ENCODE measurements around the gene NR1H3. TPM values are rescaled to one million over a fixed set of nuclear protein-coding genes. Genes with fewer than 3 reads are reported as not detected.

The NR1H3 gene
- total RNA-seq, 1 experiment from 2014 or later, result 44.8 TPM

- H3K27me3 ChIP-seq (replicated peaks; ENCODE audit: control insufficient read depth, insufficient read depth, low read length), result no peaks in the 10 kb centered on the region
- peaks cover 16% of the 10 kb centered on the region for H3K4me1 Mint-ChIP-seq (ENCODE audit: low read depth, unreplicated experiment)
- H3K4me3 Mint-ChIP-seq (ENCODE audit: unreplicated experiment), result peak overlapping the region; percentile 24
- H3K36me3 ChIP-seq (ENCODE audit: control insufficient read depth, insufficient read depth, low read length), result peaks cover 1% of the 10 kb centered on the region; the same call in 1 of the 2 replicates
- no peak for TF ChIP-seq CTCF (IDR thresholded peaks at IDR 0.05; ENCODE audit: insufficient read depth in 1 of 2, low read depth in 1 of 2, low read length in 1 of 2, severe bottlenecking in 1 of 2, unreplicated experiment in 1 of 2)
- H3K4me3 ChIP-seq (ENCODE audit: low read depth, low read length), result no peak overlapping the region
- H3K36me3 Mint-ChIP-seq (ENCODE audit: insufficient read depth, unreplicated experiment), result peaks cover 6% of the 10 kb centered on the region
- peaks cover 17% of the 10 kb centered on the region for H3K4me1 ChIP-seq
- ChIA-PET POLR2A (no interaction called here), CTCF (no interaction called here)
- intact Hi-C loops (cut with micrococcal nuclease; ENCODE audit: unreplicated experiment), result no loop called here
- DNase-seq, result peak; percentile 38 to 72
- no peak overlapping the region for H3K27ac Mint-ChIP-seq (ENCODE audit: unreplicated experiment)
- BruUV-seq (replicated peaks), result no TSS peak
- no peaks in the 10 kb centered on the region for H3K27me3 Mint-ChIP-seq (ENCODE audit: insufficient read depth, unreplicated experiment)
- H3K9me3 ChIP-seq, result 0 out of 2 replicates have a peak, but pooled peaks cover 6% of the 10 kb centered on the region
- no peaks in the 10 kb centered on the region for H3K9me3 Mint-ChIP-seq (ENCODE audit: unreplicated experiment)
Measured at GRCh38 chr11:47212938-47213337, 44.9 kb upstream of the NR1H3 start.

- peak overlapping the region; percentile 88 for H3K27ac Mint-ChIP-seq (ENCODE audit: unreplicated experiment)
- peak overlapping the region; percentile 73 for H3K4me3 ChIP-seq (ENCODE audit: low read depth, low read length)
Measured at GRCh38 chr11:47213950-47214565, 43.7 kb upstream of the NR1H3 start.

More at GRCh38 chr11:47213950-47214565, 43.7 kb upstream of the NR1H3 start:
- H3K36me3 Mint-ChIP-seq (ENCODE audit: insufficient read depth, unreplicated experiment), result peaks cover 6% of the 10 kb centered on the region
- H3K4me3 Mint-ChIP-seq (ENCODE audit: unreplicated experiment), result peak overlapping the region; percentile 79
- ChIA-PET POLR2A (interaction anchor here (0.6 to 3.1 kb wide), 15 partner anchors 9 to 370 kb away, joined by 3 to 52 read pairs (median 7); partner anchors contain the start of genes ACP2, CSTPP1 and NR1H3), CTCF (interaction anchor here (0.7 to 3.3 kb wide), 12 partner anchors 20 to 213 kb away, joined by 3 to 25 read pairs (median 7); partner anchors contain the start of gene ACP2)
- BruUV-seq (replicated peaks), result TSS peak; percentile 74
- no peaks in the 10 kb centered on the region for H3K27me3 Mint-ChIP-seq (ENCODE audit: insufficient read depth, unreplicated experiment)
- H3K27me3 ChIP-seq (replicated peaks; ENCODE audit: control insufficient read depth, insufficient read depth, low read length), result no peaks in the 10 kb centered on the region
- no peak for TF ChIP-seq CTCF (IDR thresholded peaks at IDR 0.05; ENCODE audit: insufficient read depth in 1 of 2, low read depth in 1 of 2, low read length in 1 of 2, severe bottlenecking in 1 of 2, unreplicated experiment in 1 of 2)
- intact Hi-C loops (cut with micrococcal nuclease; ENCODE audit: unreplicated experiment), result loop anchor here (1.0 kb wide), 3 partner anchors 10 to 25 kb away; no protein-coding TSS in a partner anchor
- H3K4me1 Mint-ChIP-seq (ENCODE audit: low read depth, unreplicated experiment), result peaks cover 22% of the 10 kb centered on the region
- H3K9me3 ChIP-seq, result 0 out of 2 replicates have a peak, but pooled peaks cover 6% of the 10 kb centered on the region
- H3K4me1 ChIP-seq, result peaks cover 17% of the 10 kb centered on the region
- peak; percentile 89 for DNase-seq
- H3K36me3 ChIP-seq (ENCODE audit: control insufficient read depth, insufficient read depth, low read length), result peaks cover 1% of the 10 kb centered on the region; the same call in 1 of the 2 replicates
- no peaks in the 10 kb centered on the region for H3K9me3 Mint-ChIP-seq (ENCODE audit: unreplicated experiment)

Measured in Caco-2 (cell line).